Cardiac septum (tissue), 1 donor: ENCODE measurements around the gene STAM2. TPM values are rescaled to one million over a fixed set of nuclear protein-coding genes. Genes with fewer than 3 reads are reported as not detected.
"Not testable (repeated sequence)": the region's sequence is repeated elsewhere in the genome, so short reads cannot be mapped to it uniquely, and the experiment has no call there.

ENCODE experiments used
- DNase-seq: peaks from one replicate; pipeline ENCODE4 v3.0.0-alpha.2; 2020; ENCODE audit warnings: low spot score
- intact Hi-C: fragments of 100-400 bp; cut with DNase I; formaldehyde crosslinking; loops from one replicate; pipeline ENCODE4 v1.14.0; 2022
- total RNA-seq: library from RNA; stranded (reverse); fragmentation: NEBNext Ultra II Directional; extraction: Animal tissue kit (Norgen Biotek cat#: 25700); gene quantifications from one replicate; pipeline ENCODE4 v1.2.1, GENCODE V29; 2021
- donor health status: DM: no; HTN: no; CAD: no.

Gene STAM2
- total RNA-seq, 1 donor from 2014 or later = 28.9 TPM

DNA sequence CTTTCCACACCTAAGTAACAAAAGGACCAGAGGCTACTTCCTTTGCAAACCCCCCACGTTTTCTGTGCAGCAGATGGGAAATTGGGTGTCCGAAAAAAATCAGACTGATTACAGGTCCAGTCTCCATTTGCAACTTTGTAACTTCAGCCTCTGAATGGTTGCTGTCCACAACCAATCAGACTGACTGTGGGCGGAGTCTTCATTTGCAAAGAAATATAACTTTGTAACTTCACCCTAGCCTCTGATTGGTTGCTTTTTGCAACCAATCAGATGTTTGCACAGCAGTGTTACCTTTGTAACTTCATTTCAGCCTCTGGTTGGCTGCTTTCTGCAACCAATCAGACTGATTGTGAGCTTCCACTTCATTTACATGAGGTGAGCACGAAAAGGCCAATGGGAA lies 48.9 kb downstream of the STAM2 start:
- intact Hi-C loops = no loop called here
- no peak for DNase-seq

DNA sequence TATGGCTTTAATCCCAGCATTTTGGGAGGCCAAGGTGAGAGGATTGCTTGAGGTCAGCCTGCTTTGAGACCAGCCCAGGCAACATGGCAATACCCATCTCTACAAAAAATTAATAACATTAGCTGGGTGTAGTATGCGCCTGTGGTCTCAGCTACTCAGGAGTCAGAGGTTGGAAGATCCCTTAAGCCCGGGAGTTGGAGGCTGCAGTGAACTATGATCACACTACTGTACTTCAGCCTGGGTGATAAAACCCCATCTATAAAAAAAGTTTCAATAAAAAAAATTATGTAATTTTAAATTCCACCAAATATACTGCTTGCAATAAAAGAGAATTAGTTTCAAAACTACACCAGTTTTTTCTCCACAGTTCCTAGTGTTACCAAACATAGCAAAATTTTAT lies 53.4 kb downstream of the STAM2 start:
- no peak for DNase-seq
- intact Hi-C loops = no loop called here

DNA sequence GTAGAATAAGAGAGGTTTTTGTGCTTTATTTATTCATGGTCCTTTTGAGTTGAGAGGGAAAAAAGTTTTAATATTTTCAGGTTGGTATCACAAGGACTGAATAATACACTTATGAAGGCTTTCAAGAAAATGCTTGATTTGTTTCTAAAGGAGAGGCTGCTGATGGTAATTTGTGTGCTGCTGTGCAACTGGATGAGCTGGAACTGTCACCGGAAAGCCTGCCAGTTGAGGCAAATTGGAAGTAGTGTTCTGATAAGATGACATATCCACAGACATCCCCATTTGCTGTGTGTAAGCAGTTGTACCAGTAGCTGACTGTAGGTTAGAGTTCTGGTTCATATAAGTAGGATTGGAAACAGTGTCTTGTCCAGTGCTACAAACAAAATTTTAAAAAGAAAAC lies 55.1 kb downstream of the STAM2 start:
- no peak for DNase-seq
- intact Hi-C loops = no loop called here

DNA sequence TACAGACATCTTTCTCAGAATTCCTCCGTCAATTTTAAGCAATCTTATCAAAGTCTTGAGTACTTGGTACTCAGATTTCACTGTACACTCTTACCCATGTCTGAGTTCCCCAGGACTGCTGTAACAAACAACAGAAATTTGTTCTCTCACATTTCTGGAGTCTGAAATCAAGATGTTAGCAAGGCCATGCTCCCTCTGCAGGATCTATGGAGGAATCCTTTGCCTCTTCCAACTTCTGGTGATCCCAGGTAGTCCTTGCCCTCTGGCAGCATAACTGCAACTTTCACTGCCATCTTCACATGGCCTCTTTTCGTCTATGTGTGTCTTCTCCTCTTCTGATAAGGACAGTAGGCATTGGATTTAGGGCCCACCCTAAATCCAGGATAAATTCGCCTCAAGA lies 59.6 kb downstream of the STAM2 start:
- DNase-seq = no peak
- intact Hi-C loops = no loop called here

DNA sequence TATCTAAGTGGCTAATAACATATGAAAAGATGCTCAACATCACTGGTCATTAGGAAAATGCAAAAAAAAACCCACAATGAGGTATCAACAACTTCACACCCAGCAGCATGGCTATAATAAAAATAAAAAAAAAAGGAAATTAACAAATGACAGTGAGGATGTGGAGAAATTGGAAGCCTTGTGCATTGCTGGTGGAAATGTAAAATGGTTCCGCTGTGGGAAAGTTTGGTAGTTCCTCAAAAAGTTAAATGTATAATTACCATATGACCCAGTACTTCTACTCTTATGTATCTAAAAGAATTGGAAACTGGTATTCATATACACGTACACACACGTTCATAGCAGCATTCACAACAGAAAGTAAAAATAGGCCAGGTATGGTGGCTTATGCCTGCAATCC lies 61.2 kb downstream of the STAM2 start:
- no peak for DNase-seq
- intact Hi-C loops = no loop called here

DNA sequence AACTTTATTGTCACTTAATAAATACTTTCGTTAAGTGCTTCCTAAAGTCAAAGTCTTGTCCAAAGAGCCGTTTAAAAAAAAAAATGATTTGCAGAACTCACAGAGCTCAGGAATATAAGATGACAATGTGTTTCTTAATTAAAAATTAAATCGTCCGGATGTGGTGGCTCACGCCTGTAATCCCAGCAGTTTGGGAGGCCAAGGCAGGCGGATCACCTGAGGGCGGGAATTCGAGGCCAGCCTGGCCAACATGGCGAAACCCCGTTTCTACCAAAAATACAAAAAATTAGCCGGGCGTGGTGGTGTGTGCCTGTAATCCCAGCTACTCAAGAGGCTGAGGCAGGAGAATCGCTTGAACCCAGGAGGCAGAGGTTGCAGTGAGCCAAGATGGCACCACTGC lies 68.4 kb downstream of the STAM2 start:
- DNase-seq, intact Hi-C loops: not testable (repeated sequence)

DNA sequence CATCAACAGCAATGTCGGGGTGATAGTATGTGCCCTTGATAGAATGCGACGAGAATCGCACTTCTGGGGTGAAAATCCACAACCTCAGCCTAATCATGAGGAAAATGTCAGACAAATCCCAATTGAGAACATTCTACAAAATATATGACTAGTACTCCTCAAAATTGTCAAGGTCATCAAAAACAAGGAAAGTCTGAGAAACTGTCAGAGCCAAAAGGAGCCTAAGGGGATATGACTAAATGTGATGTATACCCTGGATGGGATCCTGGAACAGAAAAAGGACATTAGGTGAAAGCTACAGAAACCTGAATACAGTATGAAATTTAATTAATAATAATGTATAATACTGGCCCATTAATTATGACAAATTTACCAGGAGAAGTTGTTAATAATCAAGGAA lies 69.1 kb downstream of the STAM2 start:
- no peak for DNase-seq
- intact Hi-C loops = no loop called here

DNA sequence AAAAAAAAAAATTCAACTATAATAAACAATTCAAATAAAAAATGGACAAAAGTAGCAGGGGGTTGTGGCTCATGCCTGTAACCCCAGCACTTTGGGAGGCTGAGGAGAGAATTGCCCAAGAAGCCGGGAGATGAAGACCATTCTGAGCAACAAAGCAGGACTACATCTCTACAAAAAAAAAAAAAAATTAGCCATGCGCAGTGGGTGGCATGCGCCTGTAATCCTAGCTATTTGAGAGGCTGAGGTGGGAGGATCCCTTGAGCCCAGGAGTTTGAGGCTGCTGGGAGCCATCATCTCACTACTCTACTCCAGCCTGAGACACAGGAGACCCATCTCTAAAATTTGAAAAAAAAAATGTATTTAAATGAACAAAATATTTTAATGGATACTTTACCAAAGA lies 72.3 kb downstream of the STAM2 start:
- DNase-seq = no peak
- intact Hi-C loops = no loop called here

DNA sequence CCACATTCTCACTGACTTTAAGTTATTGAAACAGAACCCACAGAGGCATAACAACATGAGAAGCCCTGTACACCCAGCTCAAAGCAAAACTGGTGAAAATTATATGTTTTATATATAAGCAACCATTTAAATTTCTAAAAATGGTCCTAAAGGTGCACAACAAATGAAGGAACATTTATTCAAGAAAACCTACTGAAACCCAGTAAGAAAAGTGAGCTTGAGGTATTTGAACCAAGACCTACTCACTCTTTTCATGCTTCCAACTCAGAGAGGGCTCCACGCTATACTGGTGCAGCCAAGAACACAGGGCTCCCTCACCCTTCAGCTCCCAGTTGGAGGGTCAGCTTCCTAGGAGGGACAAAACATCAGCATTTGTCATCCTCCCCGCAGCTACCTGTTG lies 74.6 kb downstream of the STAM2 start:
- intact Hi-C loops = no loop called here
- no peak for DNase-seq

DNA sequence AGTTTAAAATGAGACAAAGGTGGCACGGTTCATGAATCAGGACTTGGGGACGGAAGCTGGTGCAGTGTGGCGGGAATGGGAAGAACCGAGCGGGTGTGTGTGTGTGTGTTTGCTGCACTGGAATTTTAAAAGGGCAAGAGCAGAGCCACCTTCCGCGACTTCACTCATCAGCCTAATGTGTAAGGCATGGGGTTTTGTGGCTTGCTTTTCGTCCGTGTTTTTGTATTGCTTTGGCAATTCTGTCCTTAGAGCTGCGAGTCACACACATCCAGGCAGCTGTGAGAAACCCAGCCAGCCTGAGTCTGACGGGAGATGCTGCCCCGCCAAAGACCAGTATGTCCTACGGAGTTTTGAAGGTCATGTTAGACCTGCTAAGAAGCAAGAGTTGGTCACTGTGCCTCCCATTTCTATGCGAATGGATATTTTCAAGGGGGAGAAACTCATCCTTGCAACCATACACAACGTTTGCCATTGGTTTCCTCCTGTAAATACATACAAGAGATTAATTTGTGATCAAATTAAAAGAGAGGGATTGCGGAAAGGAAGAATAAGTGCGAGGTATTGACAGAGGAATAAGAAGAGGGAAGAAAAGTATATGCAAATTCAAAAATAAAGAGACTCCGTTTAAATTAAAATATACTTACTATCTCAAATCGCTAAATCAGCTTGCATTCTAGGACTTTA lies 76.1 kb downstream of the STAM2 start:
- no peak for DNase-seq
- intact Hi-C loops = loop anchor here (5.0 kb wide), 1 partner anchor 62 kb away; no protein-coding TSS in a partner anchor

DNA sequence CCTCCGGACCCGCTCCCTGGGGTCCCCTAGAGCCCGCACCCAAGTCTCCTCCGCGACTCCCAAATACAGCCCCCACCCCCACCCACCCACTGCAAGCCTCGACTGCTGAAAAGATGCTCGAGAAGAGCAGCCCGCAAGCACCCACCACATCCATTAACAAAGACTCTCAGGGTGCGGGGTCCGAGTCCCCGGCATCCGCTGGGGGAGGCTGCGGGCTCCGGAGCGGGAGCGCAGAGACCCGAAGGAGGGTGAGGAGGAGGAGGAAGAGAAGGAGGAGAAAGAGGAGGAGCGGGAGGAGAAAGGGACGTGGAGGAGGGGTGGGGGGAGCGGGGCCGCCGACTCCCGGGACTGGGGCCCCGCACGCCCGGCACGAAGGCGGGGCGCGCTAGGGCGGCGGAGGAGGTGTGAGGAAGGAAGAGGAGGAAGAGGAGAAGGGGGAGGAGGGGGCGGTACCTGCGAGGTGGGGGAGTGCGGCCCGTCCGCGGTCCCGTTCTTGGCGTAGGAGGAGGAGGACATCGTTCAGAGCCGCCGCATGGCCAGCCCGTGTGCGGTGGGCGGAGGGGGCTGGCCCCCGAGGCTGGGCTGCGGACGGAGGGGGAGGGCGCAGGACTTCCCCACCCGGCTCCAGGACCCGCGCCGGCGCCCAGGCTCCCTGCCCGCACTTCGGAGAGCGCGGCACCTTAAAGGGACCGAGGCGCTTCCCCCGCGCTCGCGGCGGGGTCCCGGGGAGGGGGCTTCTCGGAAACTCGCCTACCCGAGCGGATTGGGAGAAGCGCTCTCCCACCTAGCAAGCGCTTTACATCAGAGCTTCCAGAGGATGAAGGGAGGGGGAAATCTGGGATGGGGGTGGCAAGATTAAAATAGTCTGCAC lies 76.8 kb downstream of the STAM2 start, which contains the start of gene CACNB4:
Gene CACNB4 (minus strand): TSS at position 549 of the 871 bp plus-strand sequence.
- DNase-seq = no peak
- intact Hi-C loops = loop anchor here (5.0 kb wide), 1 partner anchor 61 kb away; no protein-coding TSS in a partner anchor

DNA sequence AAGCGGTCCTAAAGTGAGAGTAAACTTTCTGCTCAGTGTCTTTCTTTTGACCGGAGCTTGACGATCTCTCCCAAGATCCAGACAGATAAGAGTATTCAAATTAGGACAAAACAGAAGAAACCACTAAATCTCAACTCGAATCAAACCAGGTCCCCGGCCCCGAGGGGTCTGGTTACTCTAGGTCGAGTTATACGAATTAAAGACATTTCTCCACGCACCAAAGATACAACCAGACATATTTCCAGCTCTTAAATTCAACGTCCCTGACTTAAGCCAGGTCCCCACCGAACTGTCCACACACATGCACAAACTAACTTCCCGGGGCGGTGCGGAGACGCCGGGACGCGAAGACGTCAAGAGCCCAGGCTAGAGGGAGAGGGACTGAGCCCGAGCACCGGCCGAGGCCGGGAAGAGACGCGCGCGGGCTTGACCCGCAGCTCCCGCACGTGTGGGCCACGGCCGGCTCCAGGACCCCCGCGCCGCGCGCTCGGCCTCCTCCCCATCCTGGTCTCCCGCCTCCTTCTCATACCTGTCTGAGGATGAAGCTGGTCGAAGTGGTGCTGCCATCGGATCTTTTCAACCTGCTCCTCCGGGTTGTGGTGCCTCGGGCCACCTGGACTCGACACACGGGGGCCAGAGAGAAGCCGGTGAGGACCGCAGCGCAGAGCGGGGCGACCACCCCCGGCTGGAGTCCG lies 77.6 kb downstream of the STAM2 start:
- intact Hi-C loops = loop anchor here (5.0 kb wide), 1 partner anchor 61 kb away; no protein-coding TSS in a partner anchor
- DNase-seq = no peak

DNA sequence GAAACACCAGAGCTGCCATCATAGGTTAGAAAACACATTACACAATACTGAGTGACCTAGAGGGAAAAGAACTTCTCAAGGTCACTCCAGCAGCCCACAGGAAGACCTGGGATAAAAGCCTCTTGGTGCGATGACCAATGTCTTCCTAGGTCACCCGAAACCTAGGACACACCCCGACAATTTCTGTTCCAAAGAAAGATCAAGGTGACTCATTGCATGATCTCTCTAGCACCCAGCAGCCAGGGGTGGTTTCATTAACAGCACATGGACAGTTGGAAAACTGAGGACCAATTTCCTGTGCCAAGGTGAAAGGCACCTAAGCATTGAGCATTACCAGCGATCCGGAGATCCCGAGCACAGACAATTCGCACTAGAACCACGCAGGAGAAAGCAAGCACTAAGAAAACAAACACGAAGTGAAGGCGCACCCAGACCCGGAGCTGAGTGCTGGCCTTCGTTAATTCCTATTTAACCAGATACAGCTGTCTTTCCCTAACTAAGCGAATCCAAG lies 78.2 kb downstream of the STAM2 start:
- no peak for DNase-seq
- intact Hi-C loops = loop anchor here (5.0 kb wide), 1 partner anchor 60 kb away; no protein-coding TSS in a partner anchor

DNA sequence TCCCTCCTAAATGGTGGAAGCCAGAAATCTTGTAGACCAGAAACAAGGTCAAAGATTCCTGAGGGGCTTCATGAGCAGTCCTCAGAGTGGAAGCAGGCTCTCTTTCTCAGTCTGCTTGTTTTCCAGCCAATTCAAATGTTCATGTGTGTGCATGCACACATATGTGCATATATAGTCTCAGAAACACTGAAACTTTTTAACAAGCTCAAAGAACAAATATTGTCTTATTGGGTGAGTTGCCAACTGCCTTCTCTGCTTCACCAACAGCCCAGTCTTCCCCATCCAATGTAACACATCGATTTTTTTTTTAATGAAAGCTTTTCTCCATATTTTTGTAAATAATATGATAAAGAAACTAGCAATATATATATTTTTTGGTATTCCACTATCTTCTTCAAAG lies 80.4 kb downstream of the STAM2 start:
- intact Hi-C loops = loop anchor here (5.0 kb wide), 1 partner anchor 58 kb away; no protein-coding TSS in a partner anchor
- no peak for DNase-seq

DNA sequence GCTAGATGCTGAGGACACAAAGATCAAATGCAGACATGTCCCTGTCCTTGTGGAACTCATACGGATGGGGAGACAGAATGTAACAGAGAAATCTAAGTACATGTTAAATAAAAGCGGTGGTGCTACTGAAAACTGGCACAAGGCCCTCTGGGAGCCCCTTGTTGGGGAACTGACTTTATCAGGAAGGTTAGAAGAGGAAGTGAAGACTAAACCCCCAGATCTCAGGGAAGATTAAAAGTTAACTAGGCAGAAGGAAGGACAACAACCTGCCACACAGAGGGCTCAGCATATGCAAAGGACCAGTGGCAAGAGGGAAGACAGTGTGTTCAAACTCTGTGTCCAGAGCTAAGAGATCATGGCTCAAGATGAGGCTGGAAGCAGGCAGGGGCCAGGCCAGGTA lies 81.5 kb downstream of the STAM2 start:
- intact Hi-C loops = no loop called here
- no peak for DNase-seq

DNA sequence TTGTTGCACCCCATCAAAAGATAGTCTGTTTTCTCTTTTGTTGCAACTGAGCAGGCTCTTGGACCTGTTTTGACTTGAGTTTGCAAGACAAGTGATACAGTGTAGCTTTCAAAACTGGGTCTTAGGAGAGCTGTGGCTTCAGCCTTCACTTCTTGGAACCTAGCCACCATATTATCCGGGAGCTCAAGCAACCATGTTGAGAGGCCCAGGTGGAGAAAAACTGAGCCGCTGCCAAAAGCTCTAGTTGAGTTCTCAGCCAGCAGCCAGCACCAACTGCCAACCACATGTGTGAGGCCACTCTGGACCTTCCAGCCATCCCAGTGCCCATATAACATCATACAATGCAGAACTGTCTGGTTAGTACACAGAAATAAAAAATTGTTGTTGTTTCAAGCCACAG lies 82.1 kb downstream of the STAM2 start:
- DNase-seq = no peak
- intact Hi-C loops = no loop called here

DNA sequence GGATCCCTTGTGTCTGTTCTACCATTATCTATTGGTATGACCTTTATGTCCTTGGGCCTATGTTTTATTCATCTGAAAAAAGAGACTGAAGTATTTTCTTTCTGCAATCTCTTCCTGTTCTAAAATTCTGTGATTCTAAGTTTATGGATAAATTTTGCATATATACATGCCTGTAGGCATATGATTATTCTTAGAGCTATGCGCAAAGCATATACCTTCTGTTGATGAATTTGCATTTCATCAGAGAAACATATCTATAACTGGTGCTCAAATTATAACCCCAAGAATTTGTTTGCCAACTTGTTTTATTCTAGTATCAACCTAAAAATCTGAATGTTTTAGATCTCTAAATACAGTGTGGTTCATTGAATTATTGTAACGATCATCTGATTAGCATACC lies 83.5 kb downstream of the STAM2 start:
- intact Hi-C loops = no loop called here
- no peak for DNase-seq

DNA sequence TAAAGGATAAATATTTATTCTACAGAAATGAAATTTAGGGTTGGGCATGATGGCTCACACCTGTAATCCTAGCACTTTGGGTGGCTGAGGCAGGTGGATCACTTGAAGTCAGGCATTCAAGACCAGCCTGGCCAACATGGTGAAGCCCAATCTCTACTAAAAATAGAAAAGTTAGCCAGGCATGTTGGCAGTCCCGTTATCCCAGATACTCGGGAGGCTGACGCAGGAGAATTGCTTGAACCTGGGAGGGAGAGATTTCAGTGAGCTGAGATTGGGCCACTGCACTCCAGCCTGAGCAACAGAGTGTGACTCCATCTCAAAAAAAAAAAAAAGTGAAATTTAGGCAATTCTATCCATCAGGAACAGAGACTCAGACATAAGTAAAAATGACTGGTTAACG lies 84.8 kb downstream of the STAM2 start:
- intact Hi-C loops, DNase-seq: not testable (repeated sequence)

DNA sequence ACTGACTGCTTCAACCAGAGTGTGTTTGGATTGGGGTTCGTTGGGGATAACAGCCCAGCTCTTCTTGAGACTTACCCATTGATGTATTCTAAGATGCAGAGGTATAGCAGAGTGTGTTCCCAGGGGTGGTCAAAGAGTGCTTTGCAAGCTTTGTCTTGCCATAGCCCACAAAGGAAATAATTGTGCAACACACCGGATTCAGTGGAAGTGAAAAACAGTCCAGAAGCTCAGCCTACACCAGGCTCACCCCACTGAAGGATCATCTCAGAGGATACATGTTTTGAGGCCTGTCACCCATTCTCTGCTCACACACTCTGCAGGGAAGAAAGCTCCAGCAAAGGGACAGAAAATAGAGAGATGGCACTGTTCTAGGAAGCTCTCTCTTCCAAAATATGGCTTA lies 86.3 kb downstream of the STAM2 start:
- intact Hi-C loops = no loop called here
- DNase-seq = no peak

DNA sequence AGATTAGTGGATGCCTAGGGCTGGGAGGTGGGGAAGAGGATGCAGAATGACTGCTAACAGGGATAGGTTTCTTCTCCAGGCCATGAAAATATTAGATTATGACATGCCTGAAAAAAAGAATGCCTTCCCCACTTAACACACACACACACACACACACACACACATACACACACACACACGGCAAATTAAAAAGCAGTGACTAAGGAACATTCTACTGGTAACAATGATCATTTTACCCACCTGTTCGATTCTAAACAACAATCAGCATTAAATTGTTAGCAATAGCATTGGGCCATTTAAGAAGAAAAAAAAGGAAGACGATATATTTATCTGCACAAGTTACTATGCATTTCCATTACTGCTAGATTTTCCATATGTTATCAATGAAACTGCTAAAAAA lies 87.6 kb downstream of the STAM2 start:
- intact Hi-C loops = no loop called here
- DNase-seq = no peak
